GM21360 (cell line): Measurements from ENCODE around the gene CTRB1.

ENCODE experiments used
- ATAC-seq: cut with Tn5 transposase; IDR thresholded peaks from one replicate; pipeline ENCODE4 v1.9.1; 2021; ENCODE audit warnings: mild to moderate bottlenecking, moderate library complexity; ENCODE audit not compliant: unreplicated experiment

Gene CTRB1

GRCh38 chr16:75218256-75219076, at the start of gene CTRB1:
CTRB1 (plus strand) TSS chr16:75218988; CDS start chr16:75219008, 20 bp downstream.
- ATAC-seq, result peak; percentile 48

DNA sequence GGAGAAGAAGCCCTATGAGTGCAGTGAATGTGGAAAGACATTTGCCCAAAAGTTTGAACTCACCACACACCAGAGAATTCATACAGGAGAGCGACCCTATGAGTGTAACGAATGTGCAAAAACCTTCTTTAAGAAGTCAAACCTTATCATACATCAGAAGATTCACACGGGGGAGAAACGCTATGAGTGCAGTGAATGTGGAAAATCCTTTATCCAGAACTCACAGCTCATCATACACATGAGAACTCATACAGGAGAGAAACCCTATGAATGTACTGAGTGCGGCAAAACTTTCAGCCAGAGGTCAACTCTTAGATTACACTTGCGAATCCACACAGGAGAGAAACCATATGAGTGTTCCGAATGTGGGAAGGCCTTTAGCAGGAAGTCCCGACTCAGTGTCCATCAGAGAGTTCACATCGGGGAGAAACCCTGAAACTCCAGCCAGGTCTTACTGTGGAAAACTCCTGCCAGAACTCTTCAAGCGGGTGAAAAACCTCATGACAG, 48.8 kb upstream of the CTRB1 start:
- ATAC-seq, result no peak

DNA sequence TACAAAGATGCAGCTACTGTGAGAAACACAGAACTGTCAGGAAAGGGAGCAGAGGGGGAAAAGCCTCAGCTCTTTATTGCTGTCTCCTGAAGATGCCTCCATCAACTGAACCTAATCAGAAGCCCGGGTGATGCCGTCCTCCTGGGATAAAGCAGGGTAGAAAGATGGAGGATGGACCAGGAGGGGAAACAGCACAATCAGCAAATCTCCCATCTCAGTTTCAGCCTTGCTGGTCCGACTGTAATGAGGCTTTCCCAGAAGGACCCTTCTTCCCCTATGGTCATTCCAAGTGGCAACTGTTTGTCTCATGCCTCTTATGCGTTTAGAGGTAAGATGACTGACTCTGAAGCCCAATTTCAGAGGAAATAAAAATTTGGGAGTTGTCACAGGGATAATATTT, 46.2 kb upstream of the CTRB1 start:
- ATAC-seq, result no peak

DNA sequence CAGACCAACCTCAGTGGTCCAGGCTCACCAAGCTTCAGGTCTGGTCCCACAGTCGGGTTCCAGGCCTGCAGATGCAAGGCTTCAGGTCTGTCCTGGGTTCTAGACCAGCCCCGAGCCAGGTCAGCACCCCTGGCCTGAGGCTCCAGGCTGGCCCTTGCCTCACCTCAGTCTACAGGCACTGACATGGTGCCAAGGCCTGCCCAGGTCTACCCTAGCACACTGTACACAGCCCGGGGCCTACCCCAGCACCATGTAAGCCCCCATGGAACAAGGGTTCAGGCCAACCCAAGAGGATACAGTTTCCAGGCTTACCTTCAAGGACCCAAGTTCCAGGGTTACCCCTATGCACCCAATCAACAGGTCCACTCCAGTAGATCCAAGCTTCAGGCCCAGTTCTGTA, 43.7 kb upstream of the CTRB1 start:
- no peak for ATAC-seq

- ATAC-seq, result no peak
Measured at GRCh38 chr16:75176926-75177325, 41.9 kb upstream of the CTRB1 start.

DNA sequence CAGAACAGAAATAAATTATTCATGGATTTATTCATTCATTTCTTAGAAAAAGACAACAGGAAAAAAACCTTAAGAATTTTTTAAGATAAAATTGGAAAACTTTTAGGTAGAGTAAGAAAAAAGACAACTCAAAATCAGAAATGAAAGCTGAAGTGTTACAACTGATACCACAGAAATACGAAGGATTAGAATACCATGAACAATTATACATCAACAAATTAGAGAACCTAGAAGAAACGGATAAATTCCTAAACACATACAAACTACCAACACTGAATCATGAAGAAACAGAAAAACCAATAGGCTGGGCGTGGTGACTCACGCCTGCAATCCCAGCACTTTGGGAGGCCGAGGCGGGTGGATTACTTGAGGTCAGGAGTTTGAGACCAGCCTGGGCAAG, 39.6 kb upstream of the CTRB1 start:
- ATAC-seq, result no peak

GRCh38 chr16:75181630-75182029, 37.2 kb upstream of the CTRB1 start:
- ATAC-seq, result no peak

DNA sequence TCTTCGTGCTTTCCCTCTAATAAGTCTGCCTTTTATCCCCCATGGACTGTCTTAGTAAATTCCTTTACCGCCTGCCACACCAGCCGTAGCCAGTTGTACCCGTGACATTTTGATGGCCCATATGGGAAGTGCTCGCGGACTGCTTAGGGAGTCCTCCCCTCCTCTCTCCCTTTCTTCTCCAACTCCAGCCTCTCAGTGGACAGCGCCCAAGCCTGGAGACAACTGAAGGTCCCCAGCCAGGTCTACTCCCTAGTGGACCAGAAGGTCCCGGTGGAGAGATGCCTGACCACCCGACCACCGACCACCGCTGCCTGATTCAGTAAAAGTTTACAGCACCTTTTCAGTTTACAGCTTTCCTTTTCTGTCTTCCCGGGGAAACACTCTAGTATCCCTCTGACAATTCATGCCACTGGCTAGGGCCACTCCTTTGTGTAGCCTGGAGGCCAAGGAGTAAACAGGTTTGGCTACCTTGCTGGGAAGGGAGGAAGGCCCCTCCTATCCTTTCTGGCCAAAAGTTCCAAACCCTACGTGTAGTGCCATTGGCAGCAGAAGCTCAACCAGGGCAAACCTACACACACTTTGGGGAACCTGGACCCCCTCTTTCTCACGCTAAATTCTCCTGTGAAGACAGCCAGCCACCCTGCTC, 29.8 kb upstream of the CTRB1 start:
- ATAC-seq, result no peak

- no peak for ATAC-seq
Measured at GRCh38 chr16:75189638-75190245, 29.0 kb upstream of the CTRB1 start.

DNA sequence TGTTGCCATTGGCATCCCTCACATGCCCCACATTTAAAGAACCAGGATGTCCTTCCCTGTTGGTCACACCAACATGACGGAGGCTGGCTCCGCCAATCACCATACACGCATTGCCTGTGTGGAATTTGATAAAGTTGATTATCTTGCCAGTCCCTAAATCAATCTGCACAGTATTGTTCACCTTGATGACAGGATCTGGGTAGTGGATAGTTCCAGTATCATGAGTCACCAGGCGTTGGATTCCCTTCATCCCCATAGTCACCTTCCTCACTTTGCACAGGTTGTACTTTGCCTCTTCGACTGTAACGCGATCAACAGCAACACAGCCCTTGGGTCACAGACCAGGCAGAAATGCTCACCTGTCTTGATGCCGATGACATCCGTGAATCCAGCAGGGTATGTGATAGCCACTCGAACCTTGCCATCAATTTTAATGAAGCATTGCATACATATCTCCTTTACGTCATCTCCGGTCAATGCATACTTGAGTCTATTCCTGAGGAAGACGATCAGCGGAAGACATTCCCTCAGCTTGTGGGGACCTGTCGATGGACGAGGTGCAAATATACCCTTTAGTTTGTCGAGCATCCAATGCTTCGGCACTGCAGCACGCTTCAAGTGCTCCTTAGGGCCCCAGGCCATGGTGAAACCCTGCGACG, 26.1 kb upstream of the CTRB1 start:
- no peak for ATAC-seq

GRCh38 chr16:75193265-75193650, 25.5 kb upstream of the CTRB1 start:
- ATAC-seq, result no peak

GRCh38 chr16:75193730-75194444, 24.9 kb upstream of the CTRB1 start:
- ATAC-seq, result no peak

- ATAC-seq, result no peak
Measured at GRCh38 chr16:75195811-75196790, 22.7 kb upstream of the CTRB1 start.

GRCh38 chr16:75196836-75197235, 22.0 kb upstream of the CTRB1 start:
- ATAC-seq, result no peak

GRCh38 chr16:75197522-75198134, 21.2 kb upstream of the CTRB1 start:
- ATAC-seq, result no peak

DNA sequence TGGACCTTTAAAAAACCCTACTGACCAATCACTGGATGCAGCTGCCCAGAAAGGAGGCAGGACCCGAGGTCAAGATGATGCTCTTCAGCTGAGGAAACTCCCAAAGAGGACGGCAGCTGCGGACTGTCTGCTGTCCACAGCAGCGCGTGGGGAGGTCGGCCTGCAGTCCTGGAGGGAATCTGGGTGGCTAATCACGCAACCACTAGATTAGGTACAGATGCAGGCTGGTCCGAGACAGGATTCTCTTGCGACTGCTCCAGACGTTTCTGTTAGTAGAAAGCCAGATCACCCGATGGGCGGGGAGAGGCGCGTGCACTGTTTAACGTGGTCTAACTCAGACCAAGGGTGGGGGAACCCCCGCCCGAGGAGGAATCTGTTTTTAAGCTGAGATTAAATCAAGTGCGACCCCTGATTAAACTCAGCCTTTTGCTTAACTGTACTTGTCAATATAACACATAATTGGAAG, 20.6 kb upstream of the CTRB1 start:
- no peak for ATAC-seq

DNA sequence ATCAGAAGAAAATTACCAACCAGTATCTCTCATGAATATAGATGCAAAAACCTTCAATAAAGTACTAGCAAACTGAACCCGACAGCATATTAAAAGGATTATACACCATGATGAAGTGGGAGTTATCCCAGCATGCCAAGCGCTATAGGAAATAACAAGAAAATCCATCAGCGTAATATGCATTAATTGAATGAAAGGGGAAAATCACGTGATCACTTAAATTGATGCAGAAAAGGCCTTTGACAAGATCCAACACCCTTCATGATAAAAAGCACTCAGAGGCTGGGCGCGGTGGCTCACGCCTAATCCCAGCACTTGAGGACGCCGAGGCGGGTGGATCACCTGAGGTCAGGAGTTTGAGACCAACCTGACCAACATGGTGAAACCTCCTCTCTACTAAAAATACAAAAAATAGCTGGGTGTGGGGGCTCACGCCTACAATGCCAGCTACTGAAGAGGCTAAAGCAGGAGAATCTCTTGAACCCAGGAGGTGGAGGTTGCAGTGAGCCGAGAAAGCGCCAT, 16.7 kb upstream of the CTRB1 start:
- no peak for ATAC-seq

- no peak for ATAC-seq
Measured at GRCh38 chr16:75203096-75203495, 15.7 kb upstream of the CTRB1 start.
